ENCODE data around the gene ZNF185.

ZNF185 gene

DNA sequence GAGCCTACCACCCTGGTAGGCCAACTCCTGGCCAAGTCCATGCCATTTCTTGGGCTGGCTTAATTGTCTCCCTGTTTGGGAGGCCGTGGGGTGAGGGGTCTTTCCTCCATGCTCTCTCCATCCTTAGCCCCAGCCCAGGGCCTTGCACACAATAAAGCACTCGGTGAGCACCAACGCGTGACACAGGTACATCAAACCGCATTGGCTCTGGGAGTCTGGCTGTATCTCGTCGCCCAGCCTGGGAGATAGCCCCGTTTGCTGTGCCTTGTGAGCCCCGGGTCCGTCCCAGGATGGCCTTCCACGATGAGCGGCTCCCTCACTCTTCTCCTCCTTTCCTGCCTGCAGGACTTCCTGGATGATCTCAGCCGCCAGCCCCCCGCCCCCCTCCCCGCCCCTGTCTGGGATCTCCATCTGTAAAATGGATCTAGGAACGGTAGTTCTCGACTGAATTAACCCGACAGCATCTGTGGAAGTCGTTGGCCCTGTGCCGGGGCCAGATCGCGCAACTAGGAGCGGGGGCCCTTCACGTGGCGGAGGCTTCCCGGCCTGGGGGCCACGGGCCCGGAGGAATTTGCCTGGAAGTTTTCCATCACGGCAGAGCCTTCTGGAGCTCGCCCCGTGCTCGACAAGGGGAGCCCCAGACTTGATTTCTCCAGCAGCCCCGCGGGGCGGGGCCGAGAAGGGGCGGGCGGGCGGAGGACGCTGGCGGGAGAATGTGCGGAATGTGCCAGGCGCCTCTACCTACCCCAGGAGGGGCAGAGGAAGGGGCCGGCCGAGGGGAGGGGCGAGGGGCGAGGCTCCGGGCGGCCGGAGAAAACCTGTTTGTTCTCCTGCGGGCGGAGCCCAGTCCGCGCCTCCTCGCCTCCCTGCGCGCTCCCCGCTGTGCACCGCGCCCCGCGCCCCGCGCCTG is at the start of gene ZNF185:
Gene ZNF185 (plus strand): TSS at position 846 of the 910 bp plus-strand sequence. CDS start 16,423 bp downstream, outside the sequence.
- DNase-seq (ENCODE audit: low read depth) = peak; percentile 45

DNA sequence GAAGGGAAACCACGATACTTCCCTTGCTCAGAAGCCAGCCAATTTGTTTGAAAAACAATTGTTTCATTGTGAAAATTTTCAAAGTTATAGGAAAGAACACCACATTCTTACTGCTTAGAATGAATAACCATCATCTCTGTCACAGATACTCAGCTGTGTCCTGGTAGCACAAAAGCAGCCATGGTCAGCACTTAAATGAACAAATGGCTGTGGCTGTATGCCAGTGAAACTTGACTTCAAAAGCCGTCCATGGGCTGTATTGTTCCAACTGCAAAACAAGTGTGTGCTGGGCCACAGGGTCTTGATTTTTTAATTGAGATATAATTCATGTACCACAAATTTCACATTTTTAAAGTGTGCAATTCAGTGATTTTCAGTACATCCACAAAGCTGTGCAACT is 47.4 kb upstream of the ZNF185 start:
- no peak for DNase-seq (ENCODE audit: low read depth)

GRCh38 chrX:152853986-152854385 is 43.9 kb upstream of the ZNF185 start:
- no peak for DNase-seq (ENCODE audit: low read depth)

GRCh38 chrX:152861116-152861515 is 36.8 kb upstream of the ZNF185 start:
- DNase-seq (ENCODE audit: low read depth) = peak; percentile 3

DNA sequence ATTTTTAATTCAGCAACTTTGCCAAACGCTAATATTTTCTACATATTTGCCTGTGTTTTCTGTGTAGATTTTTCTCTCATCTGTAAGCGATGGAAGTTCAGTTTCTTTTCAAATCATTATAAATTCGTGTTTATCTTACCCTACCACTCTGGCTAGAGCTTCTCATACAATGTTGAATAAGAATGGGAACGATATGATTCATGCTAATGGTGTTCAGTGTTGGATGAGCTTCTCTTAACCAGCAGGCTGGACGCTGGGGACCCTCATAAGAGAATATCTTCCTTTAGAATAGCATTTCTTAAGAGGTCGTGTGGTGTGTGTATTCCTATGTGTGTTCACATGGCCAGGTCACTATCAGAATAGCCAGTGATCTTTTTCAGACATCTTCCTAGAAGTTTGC is 36.0 kb upstream of the ZNF185 start:
- DNase-seq (ENCODE audit: low read depth) = no peak

DNA sequence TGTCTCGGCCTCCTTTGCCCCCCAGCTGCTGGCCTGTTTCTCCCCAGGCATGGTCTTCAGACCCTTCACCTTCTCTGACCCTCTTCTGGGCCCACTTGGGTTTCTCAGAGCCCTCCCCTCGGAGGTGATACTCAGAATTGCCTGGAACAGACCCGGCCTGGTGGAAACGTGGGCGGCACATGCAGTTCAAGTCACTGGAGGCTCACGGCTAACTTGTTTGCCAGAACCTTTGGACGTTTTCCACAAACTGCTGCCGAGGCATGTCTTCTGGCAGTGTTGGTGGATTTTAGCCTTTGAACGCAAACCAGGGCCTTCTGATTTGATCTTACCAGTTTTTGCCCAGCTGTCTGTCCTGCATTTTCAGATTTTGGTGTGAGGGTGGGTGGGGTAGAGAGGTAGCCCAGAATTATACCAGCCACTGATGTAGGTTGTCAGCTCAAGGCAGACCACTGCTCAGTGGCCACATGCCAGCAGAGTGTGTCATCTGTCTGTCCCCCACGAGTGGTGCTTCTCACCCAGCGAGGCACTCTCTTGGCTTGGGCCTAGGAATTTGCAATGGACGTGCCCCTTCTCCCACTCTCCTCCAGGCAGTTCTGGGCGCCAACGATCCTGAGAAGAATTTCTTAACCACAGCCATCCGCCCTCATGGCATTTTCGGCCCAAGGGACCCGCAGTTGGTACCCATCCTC is 32.5 kb upstream of the ZNF185 start:
- no peak for DNase-seq (ENCODE audit: low read depth)

DNA sequence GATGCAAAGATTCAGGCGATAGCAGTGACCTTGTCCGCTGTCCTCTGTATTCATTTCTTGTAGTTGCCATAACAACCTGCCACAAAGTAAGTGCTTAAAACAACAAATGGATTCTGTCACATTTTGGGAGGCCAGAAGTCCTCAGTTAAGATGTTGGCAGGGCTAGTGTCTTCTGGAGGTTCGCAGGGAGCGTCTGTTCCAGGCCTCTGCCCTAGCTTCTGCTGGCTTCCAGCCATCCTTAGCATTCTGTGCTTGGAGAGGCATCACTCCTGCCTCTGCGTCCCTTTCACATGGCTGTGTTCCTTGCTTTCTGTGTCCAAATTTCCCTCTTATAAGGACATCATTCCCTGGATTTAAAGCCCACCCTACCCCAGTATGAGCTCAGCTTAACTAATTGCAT is 31.5 kb upstream of the ZNF185 start:
- DNase-seq (ENCODE audit: low read depth) = no peak

DNA sequence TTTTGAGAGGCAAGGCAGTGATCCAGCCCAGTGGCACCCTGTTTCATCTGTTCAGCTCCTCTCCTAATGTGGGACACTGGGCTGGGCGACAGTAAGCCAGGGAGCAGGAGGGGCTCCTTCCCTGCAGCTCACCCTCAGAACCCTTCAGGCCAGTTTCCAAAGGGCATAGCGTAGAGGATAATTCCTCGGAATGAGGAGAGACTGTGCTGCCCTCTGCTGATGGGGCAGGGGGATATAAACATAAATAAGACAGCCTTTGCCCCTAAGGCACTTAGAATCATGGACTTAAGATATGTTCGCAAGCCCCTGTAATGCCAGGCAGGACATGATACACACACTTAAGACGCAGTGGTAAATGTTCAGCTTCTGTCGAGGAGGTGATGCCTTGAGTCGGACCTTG is 27.9 kb upstream of the ZNF185 start:
- DNase-seq (ENCODE audit: low read depth) = no peak

DNA sequence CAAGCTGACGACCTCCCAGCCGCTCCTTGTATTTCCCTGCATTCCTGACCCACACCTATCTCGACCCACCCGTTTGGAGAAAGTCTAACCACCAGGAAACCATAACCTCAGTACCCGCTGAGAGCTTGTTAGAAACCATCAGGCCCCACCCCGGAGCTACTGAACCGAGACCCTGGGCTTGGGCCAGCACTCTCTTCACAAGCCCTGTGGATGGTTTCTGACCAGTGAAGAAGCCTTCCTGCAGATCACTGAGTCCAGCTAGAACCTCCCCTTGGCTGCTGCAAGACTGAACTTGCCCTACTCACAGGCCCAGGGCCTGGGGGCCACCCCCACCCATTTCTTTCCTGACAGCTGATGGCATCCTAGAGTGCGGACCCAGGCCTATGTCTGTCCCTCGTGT is 26.6 kb upstream of the ZNF185 start:
- DNase-seq (ENCODE audit: low read depth) = no peak

GRCh38 chrX:152872522-152872921 is 25.3 kb upstream of the ZNF185 start:
- no peak for DNase-seq (ENCODE audit: low read depth)

GRCh38 chrX:152873361-152873760 is 24.5 kb upstream of the ZNF185 start:
- no peak for DNase-seq (ENCODE audit: low read depth)

GRCh38 chrX:152876931-152877840 is 20.7 kb upstream of the ZNF185 start:
- DNase-seq (ENCODE audit: low read depth) = no peak

- no peak for DNase-seq (ENCODE audit: low read depth)
These were observed 18.7 kb upstream of the ZNF185 start for GRCh38 chrX:152878976-152879755.

DNA sequence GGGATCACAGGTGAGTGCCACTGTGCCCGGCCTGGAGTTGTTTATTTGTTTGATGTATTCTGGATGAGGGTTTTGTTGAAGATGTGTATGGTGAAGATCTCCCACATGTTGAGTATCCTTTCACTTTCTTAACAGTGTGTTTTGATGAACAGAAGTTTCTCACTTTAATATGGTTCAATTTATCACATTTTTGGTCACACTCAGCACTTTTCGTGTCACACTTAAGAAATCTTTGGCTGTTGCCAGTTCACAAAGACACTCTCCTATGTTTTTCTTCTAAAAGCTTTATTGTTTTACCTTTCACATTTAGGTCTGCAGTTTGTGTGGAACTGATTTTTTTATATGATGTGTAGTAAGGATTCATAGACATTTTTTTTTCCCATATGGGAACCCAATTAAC is 16.6 kb upstream of the ZNF185 start:
- DNase-seq (ENCODE audit: low read depth) = no peak

- no peak for DNase-seq (ENCODE audit: low read depth)
These were observed 13.7 kb upstream of the ZNF185 start for GRCh38 chrX:152884171-152884570.

- no peak for DNase-seq (ENCODE audit: low read depth)
These were observed 11.2 kb upstream of the ZNF185 start for GRCh38 chrX:152886716-152887115.

DNA sequence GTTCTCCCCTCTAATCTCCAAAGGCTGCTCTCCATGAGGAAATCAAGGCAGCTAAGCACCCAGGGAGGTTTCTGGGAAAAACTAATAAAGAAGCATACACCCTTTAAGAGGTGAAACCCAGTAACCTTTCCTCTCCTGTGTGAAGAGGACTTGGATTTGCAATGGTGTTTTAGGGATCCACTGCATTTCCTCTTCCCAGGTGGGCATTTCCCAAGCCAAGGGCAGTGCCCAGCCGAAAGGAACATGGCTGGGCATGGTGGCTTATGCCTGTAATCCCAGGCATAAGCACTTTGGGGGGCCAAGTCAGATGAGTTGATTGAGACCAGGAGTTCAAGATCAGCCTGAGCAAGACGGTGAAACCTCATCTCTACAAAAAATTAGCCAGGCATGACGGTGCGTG is 5.4 kb upstream of the ZNF185 start:
- DNase-seq (ENCODE audit: low read depth) = no peak

GRCh38 chrX:152892999-152893891 is 4.6 kb upstream of the ZNF185 start:
- DNase-seq (ENCODE audit: low read depth) = no peak

DNA sequence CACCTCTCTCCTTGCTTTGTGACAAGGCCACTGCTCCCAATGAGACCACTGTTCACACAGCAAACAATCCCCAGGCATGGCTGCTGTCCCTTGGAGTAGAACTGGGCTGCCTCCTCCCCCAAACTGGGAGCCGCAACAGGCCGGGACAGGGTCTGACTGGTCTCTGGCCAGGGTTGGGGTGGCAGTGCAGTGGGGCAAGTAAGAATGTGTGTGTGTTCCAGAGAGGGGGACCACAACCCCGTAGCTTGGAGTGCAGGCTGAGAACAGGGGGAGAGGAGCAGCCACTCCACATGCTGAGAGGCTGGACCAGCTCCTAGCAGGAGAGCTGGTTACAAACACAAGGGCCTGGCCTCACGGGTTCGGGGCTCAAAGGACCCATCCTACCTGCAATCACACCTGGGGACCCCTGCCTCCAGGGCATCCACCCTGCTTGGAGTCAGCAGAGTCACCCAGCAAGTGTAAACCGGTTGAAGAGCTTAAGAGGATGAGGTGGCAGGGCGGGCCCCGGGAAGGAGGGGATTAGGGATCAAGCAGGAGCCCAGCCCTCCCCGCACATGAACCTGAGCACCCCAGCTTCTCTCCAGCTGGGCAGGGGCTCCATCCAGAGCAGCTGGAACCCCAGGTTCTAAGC is 3.8 kb upstream of the ZNF185 start:
- DNase-seq (ENCODE audit: low read depth) = no peak

DNA sequence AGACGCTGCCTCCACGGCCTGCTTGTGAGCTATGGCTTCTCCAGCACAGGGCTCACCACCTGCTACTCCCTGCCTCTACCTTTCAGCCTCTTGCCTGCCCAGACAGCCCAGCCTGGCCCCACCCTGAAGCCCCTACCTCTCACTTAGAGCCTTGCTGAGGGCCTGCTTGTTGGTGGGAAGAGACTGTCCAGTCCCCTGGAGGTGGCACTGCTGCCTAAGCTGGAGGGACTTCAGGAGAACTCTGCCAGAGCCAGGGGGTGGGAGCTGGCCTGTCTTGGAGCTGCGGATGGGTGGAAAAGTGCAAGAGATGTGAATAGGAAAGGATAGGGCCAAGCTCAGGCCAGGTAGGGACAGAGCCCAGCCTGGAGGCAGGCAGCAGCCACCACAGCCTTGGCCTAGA is 2.7 kb upstream of the ZNF185 start:
- DNase-seq (ENCODE audit: low read depth) = no peak

All from EH (cell line).